ENCODE measurements around the gene ALG12.

DNA sequence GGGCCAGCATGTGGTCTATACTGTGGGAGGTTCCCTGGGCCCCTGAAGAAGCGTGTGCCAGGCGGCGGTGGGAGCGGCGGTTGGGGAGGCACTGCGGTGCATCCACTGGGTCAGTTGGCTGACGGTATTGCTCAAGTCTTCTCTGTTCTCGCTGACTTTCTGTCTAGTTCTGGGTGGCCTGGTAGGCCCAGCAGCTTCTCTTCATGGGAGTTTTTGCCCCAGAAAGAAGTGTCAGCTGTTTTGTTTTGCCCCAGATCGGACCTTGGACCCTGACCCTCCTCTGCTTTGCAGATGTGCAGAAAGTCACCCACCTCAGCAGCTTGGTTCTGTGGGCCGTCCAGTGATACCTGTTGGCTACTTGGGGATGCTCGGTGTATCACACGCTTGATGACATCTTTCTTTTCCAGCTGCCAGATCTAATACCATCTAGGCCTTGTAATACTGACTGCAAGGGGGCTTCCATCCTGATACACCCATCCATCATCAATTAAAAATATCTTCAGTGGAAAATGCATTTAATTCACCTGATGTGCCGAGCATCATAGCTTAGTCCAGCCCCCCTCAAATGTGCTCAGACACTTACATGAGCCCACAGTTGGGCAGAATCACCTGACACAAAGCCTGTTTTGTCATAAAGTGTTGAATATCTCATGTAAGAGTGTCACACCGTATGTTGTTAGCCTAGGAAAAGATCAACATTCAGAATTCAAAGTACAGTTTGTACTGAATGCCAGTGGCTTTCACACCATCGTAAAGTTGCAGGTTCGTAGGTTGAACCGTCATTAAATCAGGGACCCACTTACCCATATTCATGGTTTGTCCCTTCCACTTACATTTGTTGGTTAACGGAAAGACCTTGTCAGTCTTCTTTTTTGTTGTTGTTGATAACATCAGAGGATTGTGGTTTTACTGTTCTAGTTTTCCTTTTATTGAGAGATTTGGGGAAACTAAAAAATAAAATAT lies 50.7 kb downstream of the ALG12 start:
- TF ChIP-seq, protein P1, sequence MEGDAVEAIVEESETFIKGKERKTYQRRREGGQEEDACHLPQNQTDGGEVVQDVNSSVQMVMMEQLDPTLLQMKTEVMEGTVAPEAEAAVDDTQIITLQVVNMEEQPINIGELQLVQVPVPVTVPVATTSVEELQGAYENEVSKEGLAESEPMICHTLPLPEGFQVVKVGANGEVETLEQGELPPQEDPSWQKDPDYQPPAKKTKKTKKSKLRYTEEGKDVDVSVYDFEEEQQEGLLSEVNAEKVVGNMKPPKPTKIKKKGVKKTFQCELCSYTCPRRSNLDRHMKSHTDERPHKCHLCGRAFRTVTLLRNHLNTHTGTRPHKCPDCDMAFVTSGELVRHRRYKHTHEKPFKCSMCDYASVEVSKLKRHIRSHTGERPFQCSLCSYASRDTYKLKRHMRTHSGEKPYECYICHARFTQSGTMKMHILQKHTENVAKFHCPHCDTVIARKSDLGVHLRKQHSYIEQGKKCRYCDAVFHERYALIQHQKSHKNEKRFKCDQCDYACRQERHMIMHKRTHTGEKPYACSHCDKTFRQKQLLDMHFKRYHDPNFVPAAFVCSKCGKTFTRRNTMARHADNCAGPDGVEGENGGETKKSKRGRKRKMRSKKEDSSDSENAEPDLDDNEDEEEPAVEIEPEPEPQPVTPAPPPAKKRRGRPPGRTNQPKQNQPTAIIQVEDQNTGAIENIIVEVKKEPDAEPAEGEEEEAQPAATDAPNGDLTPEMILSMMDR (IDR thresholded peaks at IDR 0.05): no peak
- TF ChIP-seq TAF1 (IDR thresholded peaks at IDR 0.05; ENCODE audit: borderline replicate concordance, low read depth, low read length): no peak
- TF ChIP-seq, protein P2, sequence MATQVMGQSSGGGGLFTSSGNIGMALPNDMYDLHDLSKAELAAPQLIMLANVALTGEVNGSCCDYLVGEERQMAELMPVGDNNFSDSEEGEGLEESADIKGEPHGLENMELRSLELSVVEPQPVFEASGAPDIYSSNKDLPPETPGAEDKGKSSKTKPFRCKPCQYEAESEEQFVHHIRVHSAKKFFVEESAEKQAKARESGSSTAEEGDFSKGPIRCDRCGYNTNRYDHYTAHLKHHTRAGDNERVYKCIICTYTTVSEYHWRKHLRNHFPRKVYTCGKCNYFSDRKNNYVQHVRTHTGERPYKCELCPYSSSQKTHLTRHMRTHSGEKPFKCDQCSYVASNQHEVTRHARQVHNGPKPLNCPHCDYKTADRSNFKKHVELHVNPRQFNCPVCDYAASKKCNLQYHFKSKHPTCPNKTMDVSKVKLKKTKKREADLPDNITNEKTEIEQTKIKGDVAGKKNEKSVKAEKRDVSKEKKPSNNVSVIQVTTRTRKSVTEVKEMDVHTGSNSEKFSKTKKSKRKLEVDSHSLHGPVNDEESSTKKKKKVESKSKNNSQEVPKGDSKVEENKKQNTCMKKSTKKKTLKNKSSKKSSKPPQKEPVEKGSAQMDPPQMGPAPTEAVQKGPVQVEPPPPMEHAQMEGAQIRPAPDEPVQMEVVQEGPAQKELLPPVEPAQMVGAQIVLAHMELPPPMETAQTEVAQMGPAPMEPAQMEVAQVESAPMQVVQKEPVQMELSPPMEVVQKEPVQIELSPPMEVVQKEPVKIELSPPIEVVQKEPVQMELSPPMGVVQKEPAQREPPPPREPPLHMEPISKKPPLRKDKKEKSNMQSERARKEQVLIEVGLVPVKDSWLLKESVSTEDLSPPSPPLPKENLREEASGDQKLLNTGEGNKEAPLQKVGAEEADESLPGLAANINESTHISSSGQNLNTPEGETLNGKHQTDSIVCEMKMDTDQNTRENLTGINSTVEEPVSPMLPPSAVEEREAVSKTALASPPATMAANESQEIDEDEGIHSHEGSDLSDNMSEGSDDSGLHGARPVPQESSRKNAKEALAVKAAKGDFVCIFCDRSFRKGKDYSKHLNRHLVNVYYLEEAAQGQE (IDR thresholded peaks at IDR 0.05; ENCODE audit: low read depth, low read length): no peak
- TF ChIP-seq RAD21 (IDR thresholded peaks at IDR 0.05; ENCODE audit: low read length): no peak
- no peak for TF ChIP-seq EZH2phosphoT487 (IDR thresholded peaks at IDR 0.05; ENCODE audit: borderline replicate concordance, low read depth)
- TF ChIP-seq, protein P3, sequence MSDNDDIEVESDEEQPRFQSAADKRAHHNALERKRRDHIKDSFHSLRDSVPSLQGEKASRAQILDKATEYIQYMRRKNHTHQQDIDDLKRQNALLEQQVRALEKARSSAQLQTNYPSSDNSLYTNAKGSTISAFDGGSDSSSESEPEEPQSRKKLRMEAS (IDR thresholded peaks at IDR 0.05; ENCODE audit: low read depth): no peak
- TF ChIP-seq, protein P4, sequence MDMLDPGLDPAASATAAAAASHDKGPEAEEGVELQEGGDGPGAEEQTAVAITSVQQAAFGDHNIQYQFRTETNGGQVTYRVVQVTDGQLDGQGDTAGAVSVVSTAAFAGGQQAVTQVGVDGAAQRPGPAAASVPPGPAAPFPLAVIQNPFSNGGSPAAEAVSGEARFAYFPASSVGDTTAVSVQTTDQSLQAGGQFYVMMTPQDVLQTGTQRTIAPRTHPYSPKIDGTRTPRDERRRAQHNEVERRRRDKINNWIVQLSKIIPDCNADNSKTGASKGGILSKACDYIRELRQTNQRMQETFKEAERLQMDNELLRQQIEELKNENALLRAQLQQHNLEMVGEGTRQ (IDR thresholded peaks at IDR 0.05; ENCODE audit: borderline replicate concordance, low read depth, low read length): no peak
- no peak for TF ChIP-seq CHD2 (IDR thresholded peaks at IDR 0.05; ENCODE audit: low read length, partially characterized antibody)
- no peak for TF ChIP-seq GABPA (IDR thresholded peaks at IDR 0.05; ENCODE audit: low read depth)
- TF ChIP-seq EP300 (IDR thresholded peaks at IDR 0.05; ENCODE audit: borderline replicate concordance in 1 of 2, low read depth in 1 of 2, low read length in 1 of 2): no peak
- TF ChIP-seq RFX5 (IDR thresholded peaks at IDR 0.05; ENCODE audit: low read length): no peak
- TF ChIP-seq MXI1 (IDR thresholded peaks at IDR 0.05; ENCODE audit: low read depth, low read length): no peak
